ENCODE data around the gene NKD1. TPM values are rescaled to one million over a fixed set of nuclear protein-coding genes. Genes with fewer than 3 reads are reported as not detected.

Gene NKD1
- total RNA-seq, 1 donor: 1.2 TPM

GRCh38 chr16:50631985-50632576, 83.9 kb downstream of the NKD1 start:
- Histone ChIP-seq H3K9me3 (ENCODE audit: low read depth, low read length) (no peaks in the 10 kb centered on the region), H3K27me3 (ENCODE audit: insufficient read depth, low read length) (no peaks in the 10 kb centered on the region), H3K4me1 (ENCODE audit: insufficient read depth, low read length) (peaks cover 13% of the 10 kb centered on the region), H3K4me3 (ENCODE audit: low read length) (no peak overlapping the region)

DNA sequence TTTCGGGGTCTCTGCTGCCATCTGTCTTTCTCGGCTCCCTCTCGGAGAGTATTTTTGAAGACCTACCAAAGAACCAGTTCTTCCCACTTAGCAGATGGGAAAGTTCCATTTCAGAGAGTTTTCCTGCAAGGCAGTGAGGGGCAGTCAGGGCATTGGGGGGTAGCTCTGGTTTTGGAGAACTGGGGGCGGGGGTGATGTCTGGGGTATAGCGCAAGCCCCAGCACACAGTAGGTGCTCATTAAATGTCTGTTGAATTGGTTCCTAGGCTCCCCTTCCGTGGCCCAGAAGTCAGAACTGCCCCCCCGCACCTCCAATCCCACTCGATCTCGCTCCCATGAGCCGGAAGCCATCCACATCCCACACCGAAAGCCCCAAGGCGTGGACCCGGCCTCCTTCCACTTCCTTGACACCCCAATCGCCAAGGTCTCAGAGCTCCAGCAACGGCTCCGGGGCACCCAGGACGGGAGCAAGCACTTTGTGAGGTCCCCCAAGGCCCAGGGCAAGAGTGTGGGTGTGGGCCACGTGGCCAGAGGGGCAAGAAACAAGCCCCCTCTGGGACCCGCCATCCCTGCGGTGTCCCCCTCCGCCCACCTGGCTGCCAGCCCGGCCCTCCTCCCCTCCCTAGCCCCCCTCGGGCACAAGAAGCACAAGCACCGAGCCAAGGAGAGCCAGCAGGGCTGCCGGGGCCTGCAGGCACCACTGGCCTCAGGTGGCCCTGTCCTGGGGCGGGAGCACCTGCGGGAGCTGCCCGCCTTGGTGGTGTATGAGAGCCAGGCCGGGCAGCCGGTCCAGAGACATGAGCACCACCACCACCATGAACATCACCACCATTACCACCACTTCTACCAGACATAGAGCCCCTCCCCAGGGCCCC, 85.0 kb downstream of the NKD1 start:
- no peaks in the 10 kb centered on the region for H3K9me3 ChIP-seq (ENCODE audit: low read depth, low read length)
- H3K4me1 ChIP-seq (ENCODE audit: insufficient read depth, low read length): peaks cover 5% of the 10 kb centered on the region
- H3K27me3 ChIP-seq (ENCODE audit: insufficient read depth, low read length): no peaks in the 10 kb centered on the region
- no peak overlapping the region for H3K4me3 ChIP-seq (ENCODE audit: low read length)

GRCh38 chr16:50634090-50634489, 85.9 kb downstream of the NKD1 start:
- Histone ChIP-seq H3K27me3 (ENCODE audit: insufficient read depth, low read length) (no peaks in the 10 kb centered on the region), H3K9me3 (ENCODE audit: low read depth, low read length) (no peaks in the 10 kb centered on the region), H3K4me3 (ENCODE audit: low read length) (no peak overlapping the region), H3K4me1 (ENCODE audit: insufficient read depth, low read length) (peaks cover 5% of the 10 kb centered on the region)

DNA sequence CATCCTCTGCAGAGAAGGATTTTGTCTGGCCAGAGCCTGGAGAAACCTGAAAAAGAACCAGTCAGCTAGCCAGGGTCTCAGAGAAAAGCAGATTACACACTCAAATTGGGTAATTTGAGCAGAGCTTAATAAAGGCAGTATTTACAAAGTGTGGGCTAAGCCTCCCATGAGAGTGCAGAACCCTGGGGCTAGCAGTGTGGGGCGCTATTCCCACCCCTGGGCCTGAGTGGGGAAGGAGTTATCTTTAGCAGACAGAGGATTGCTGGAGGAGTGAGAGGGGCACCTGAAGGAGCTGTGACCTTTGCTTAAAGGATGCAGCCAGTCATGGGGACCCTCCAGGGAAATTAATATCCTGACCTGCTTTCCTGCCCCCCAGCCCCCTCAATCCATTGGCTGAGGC, 86.8 kb downstream of the NKD1 start:
- Histone ChIP-seq H3K4me1 (ENCODE audit: insufficient read depth, low read length) (peaks cover 5% of the 10 kb centered on the region), H3K27me3 (ENCODE audit: insufficient read depth, low read length) (no peaks in the 10 kb centered on the region), H3K9me3 (ENCODE audit: low read depth, low read length) (no peaks in the 10 kb centered on the region), H3K4me3 (ENCODE audit: low read length) (no peak overlapping the region)

DNA sequence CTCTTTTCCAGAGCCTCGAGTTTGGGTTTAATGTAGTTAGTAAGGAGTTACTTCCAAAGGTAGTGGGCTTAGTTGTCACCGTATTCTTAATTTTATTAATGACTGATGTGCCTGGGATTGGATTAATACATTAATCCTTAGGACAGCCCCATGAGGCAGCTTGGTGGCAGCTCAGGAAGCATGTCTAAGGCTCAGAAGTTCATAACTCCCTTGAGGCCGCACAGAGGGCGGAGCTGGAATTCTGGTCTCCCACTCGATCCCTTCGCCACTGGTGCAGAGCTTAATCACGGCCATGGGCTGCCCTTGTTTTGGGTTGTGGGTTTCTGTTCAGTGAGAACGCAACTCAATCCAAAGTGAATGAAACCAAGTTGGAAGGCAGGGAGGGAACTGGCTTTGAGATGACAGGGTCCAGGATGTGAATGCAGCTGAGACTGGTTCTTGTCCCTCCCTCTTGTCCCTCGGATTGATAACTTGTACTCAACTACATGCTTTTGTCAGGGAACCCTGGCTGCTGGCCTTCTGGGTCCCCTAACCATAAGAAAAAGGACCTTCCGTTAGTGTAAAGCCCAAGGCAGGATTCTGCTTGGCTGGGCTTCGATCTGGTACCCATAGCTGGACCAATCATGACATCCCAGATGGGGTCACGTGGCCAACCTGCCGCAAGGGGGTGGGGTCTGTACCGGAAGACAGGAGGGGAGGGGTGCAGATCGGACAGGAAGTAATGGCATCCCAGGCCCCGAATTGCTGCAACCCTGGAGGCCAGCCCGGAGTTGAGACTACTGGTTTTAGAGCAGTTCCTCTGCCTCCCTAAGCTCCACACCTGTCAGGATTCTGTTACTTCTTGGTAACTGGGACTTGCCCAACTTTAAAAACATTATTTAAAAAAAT, 87.6 kb downstream of the NKD1 start:
- Histone ChIP-seq H3K9me3 (ENCODE audit: low read depth, low read length) (no peaks in the 10 kb centered on the region), H3K27me3 (ENCODE audit: insufficient read depth, low read length) (no peaks in the 10 kb centered on the region), H3K4me1 (ENCODE audit: insufficient read depth, low read length) (peaks cover 5% of the 10 kb centered on the region), H3K4me3 (ENCODE audit: low read length) (no peak overlapping the region)

DNA sequence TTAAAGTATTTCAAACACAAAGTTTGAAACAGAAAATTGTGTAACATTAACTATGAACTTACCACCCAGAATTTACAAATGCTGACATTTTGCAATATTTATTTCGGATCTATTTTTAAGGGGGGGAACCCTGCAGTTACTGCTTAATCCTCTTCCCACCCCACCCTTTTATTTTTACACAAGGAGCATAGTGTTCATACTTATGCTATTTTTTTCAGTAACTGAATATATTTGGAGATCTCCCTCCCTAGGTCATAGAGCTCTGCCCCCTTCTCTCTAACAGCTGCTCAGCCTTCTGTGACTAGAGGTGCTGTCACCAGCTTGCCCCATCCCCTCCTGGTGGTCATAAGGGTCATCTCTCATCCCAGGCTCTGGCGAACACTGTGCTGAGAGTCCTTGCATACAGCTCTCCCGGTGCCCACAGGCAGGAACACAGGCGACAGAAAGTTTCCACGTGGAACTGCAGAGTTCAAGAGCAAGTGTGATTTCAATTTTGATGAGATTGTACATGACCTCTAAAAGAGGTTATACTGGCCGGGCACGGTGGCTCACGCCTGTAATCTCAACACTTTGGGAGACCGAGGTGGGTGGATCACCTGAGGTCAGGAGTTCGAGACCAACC, 88.7 kb downstream of the NKD1 start:
- Histone ChIP-seq H3K4me3 (ENCODE audit: low read length) (no peak overlapping the region), H3K4me1 (ENCODE audit: insufficient read depth, low read length) (peaks cover 5% of the 10 kb centered on the region), H3K9me3 (ENCODE audit: low read depth, low read length) (no peaks in the 10 kb centered on the region), H3K27me3 (ENCODE audit: insufficient read depth, low read length) (no peaks in the 10 kb centered on the region)

GRCh38 chr16:50637716-50638602, 89.8 kb downstream of the NKD1 start:
- peaks cover 5% of the 10 kb centered on the region for H3K4me1 ChIP-seq (ENCODE audit: insufficient read depth, low read length)
- H3K9me3 ChIP-seq (ENCODE audit: low read depth, low read length): no peaks in the 10 kb centered on the region
- H3K27me3 ChIP-seq (ENCODE audit: insufficient read depth, low read length): no peaks in the 10 kb centered on the region
- no peak overlapping the region for H3K4me3 ChIP-seq (ENCODE audit: low read length)

DNA sequence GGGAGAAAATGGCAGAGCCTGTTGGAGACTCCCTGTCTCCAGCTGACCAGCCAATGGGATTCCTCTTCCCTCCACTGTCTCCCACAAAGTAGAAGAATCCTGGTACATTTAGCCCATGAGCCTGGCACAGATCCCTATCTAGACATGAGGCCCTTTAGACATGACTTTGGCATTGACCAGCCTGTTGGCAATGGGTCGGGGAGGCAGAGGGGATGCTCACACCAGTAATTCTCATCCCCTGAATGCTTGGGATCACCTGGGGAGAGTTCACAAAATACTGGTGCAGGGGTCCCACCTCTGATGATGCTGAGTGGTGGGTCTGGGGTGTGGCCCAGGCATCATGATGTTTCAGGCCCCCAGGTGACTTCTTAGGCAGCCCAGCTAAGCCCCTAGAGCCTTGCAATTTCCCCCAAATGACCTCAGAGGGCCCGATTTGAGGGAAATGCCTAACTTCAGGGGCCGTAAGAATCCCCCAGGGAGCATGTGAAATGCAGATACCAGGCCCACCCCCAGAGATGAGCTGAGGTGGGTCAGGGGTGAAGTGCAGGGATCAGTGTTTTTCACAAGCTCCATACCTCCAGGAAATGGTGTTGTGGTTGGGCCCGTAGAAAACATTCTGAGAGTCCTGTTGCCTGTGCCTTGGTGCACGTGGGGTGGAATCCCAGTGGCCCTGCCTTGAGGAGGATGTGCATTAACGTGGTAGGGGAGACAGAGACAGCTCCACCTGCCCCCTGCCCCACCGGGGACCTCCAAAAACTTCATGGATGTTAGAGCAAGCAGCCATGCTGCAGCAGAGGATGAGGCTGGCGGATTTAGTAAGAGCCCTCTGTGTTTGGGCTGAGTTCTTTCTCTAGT, 90.8 kb downstream of the NKD1 start:
- peaks cover 5% of the 10 kb centered on the region for H3K4me1 ChIP-seq (ENCODE audit: insufficient read depth, low read length)
- no peaks in the 10 kb centered on the region for H3K9me3 ChIP-seq (ENCODE audit: low read depth, low read length)
- H3K4me3 ChIP-seq (ENCODE audit: low read length): no peak overlapping the region
- no peaks in the 10 kb centered on the region for H3K27me3 ChIP-seq (ENCODE audit: insufficient read depth, low read length)

GRCh38 chr16:50640391-50640790, 92.2 kb downstream of the NKD1 start:
- no peak overlapping the region for H3K4me3 ChIP-seq (ENCODE audit: low read length)
- H3K27me3 ChIP-seq (ENCODE audit: insufficient read depth, low read length): no peaks in the 10 kb centered on the region
- H3K9me3 ChIP-seq (ENCODE audit: low read depth, low read length): no peaks in the 10 kb centered on the region
- H3K4me1 ChIP-seq (ENCODE audit: insufficient read depth, low read length): peaks cover 5% of the 10 kb centered on the region

- Histone ChIP-seq H3K4me3 (ENCODE audit: low read length) (no peak overlapping the region), H3K27me3 (ENCODE audit: insufficient read depth, low read length) (no peaks in the 10 kb centered on the region), H3K4me1 (ENCODE audit: insufficient read depth, low read length) (peaks cover 5% of the 10 kb centered on the region), H3K9me3 (ENCODE audit: low read depth, low read length) (no peaks in the 10 kb centered on the region)
Measured at GRCh38 chr16:50640919-50641817, 93.0 kb downstream of the NKD1 start.

GRCh38 chr16:50641818-50642187, 93.6 kb downstream of the NKD1 start:
- Histone ChIP-seq H3K9me3 (ENCODE audit: low read depth, low read length) (no peaks in the 10 kb centered on the region), H3K27me3 (ENCODE audit: insufficient read depth, low read length) (no peaks in the 10 kb centered on the region), H3K4me1 (ENCODE audit: insufficient read depth, low read length) (no peaks in the 10 kb centered on the region), H3K4me3 (ENCODE audit: low read length) (no peak overlapping the region)

- H3K9me3 ChIP-seq (ENCODE audit: low read depth, low read length): no peaks in the 10 kb centered on the region
- H3K4me1 ChIP-seq (ENCODE audit: insufficient read depth, low read length): no peaks in the 10 kb centered on the region
- H3K27me3 ChIP-seq (ENCODE audit: insufficient read depth, low read length): no peaks in the 10 kb centered on the region
- no peak overlapping the region for H3K4me3 ChIP-seq (ENCODE audit: low read length)
Measured at GRCh38 chr16:50642349-50642748, 94.2 kb downstream of the NKD1 start.

- Histone ChIP-seq H3K27me3 (ENCODE audit: insufficient read depth, low read length) (no peaks in the 10 kb centered on the region), H3K4me3 (ENCODE audit: low read length) (no peak overlapping the region), H3K9me3 (ENCODE audit: low read depth, low read length) (no peaks in the 10 kb centered on the region), H3K4me1 (ENCODE audit: insufficient read depth, low read length) (no peaks in the 10 kb centered on the region)
Measured at GRCh38 chr16:50643192-50643591, 95.0 kb downstream of the NKD1 start.

All from mononuclear cell (primary cell).